SK-N-MC (cell line): ENCODE measurements around the gene EHD3.

ENCODE experiments used
- EZH2 ChIP-seq: fragments of 200-600 bp; sonication (generic); IDR thresholded peaks from one replicate; pipeline ENCODE4 v1.6.1; 2017; ENCODE audit warnings: antibody characterized with exemption
- POLR2AphosphoS5 ChIP-seq: IDR thresholded peaks from 2 replicates; pipeline ENCODE4 v1.6.1; 2012; ENCODE audit warnings: mild to moderate bottlenecking, low read depth, low read length, borderline replicate concordance

DNA sequence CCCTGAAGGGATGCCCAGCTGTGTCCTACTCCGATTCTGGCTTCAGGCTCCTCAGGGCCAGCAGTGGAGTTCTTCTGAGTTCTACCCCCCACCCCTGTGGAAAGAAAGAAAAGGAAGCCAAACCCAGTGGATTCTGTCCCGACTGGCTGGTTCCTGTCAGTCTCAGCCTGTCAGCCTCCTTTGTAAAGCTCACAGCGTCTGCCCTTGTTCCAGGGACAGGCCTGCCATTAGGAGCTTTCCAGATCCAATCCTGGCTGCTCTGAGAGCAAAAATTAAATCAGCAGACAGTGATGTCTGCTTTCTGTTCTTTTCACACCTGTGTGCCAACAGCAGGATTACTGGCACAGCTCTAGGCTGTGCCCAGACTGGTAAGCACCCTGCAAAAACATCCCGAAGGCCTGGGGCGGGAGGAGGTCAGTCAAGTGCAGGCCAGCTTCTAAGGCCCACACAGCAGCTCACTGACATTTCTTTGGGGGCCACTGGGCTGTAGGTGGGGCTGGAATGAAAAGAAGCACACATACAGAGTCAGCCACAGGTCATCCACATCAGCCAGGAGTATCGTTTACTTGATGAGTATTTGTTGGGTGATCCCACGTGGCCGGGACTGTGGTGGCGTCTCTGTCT, 69.1 kb downstream of the EHD3 start:
- TF ChIP-seq EZH2 (no peak), POLR2AphosphoS5 (no peak)
